ENCODE results near the gene OR1Q1. TPM values are rescaled to one million over a fixed set of nuclear protein-coding genes. Genes with fewer than 3 reads are reported as not detected.

Gene OR1Q1
- total RNA-seq, 2 donors from 2014 or later = not detected

DNA sequence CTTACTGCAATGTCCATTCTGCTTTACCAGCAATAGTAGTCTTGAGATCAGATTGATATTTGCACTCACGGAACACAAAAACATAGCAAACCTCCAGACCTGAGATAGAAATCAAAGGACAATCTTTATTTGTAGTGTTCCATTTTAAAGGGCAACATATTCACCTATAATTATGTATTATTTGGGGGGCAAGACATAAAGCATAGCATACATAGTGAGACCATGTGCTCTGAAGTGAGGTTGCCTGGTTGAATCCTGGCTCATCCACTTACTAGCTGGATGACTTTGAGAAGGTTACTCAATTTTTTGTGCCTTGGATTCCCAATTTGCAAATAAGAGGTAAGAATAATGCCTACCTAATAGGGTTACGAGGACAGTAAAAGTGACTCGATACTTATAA lies 43.0 kb downstream of the OR1Q1 start, which contains the start of gene OR1B1:
Gene OR1B1, minus strand, starts transcription at position 101 of the 400 bp plus-strand sequence.
- no peak for DNase-seq (ENCODE audit: low spot score)
- no peak within 1 kb of the TSS for H3K27ac ChIP-seq
- TF ChIP-seq, protein P1, sequence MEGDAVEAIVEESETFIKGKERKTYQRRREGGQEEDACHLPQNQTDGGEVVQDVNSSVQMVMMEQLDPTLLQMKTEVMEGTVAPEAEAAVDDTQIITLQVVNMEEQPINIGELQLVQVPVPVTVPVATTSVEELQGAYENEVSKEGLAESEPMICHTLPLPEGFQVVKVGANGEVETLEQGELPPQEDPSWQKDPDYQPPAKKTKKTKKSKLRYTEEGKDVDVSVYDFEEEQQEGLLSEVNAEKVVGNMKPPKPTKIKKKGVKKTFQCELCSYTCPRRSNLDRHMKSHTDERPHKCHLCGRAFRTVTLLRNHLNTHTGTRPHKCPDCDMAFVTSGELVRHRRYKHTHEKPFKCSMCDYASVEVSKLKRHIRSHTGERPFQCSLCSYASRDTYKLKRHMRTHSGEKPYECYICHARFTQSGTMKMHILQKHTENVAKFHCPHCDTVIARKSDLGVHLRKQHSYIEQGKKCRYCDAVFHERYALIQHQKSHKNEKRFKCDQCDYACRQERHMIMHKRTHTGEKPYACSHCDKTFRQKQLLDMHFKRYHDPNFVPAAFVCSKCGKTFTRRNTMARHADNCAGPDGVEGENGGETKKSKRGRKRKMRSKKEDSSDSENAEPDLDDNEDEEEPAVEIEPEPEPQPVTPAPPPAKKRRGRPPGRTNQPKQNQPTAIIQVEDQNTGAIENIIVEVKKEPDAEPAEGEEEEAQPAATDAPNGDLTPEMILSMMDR (IDR thresholded peaks at IDR 0.05) = no peak
- H3K27me3 ChIP-seq = no peaks in the 10 kb centered on the region
- no peak within 1 kb of the TSS for H3K4me3 ChIP-seq
- H3K36me3 ChIP-seq = no peaks in the 10 kb centered on the region
- H3K9me3 ChIP-seq = no peaks in the 10 kb centered on the region
- H3K4me1 ChIP-seq = no peaks in the 10 kb centered on the region

DNA sequence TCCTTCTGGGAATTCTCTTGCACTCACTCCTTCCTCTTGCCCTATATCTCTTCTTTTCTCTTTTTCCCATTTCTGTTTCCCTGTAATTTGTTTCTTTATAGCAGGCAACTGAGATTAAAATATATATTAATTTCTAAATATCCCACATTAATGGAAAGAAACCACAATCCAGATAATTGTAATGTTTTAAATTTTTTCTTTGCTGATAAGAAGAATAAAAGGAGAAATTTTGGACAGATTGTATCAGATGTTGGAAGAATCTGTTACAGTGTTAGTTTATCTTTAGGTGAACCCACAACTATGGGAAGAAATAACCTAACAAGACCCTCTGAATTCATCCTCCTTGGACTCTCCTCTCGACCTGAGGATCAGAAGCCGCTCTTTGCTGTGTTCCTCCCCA lies 46.9 kb downstream of the OR1Q1 start, which contains the start of gene OR1L1:
Gene OR1L1, plus strand, starts transcription at position 301 of the 400 bp plus-strand sequence. Its CDS starts 0 bp downstream, at position 301.
- Histone ChIP-seq H3K27ac (no peak within 1 kb of the TSS), H3K4me1 (no peaks in the 10 kb centered on the region)
- TF ChIP-seq, protein P1 (IDR thresholded peaks at IDR 0.05) = no peak

More for the DNA sequence above, 46.9 kb downstream of the OR1Q1 start, which contains the start of gene OR1L1:
- H3K36me3 ChIP-seq = no peaks in the 10 kb centered on the region
- DNase-seq (ENCODE audit: low spot score) = no peak
- H3K4me3 ChIP-seq = no peak within 1 kb of the TSS
- H3K27me3 ChIP-seq = no peaks in the 10 kb centered on the region
- no peaks in the 10 kb centered on the region for H3K9me3 ChIP-seq

Other genes with a start within 250 kb of the OR1Q1 start
- 10 to 100 TPM; 14.6 to 46.0 TPM for gene PTGS1, start 243.7 kb upstream of the OR1Q1 start, total RNA-seq
- gene OR1J1, start 136.8 kb upstream of the OR1Q1 start, total RNA-seq = not detected
- not detected for gene OR1J2, start 103.9 kb upstream of the OR1Q1 start, total RNA-seq
- gene OR1J4, start 95.6 kb upstream of the OR1Q1 start, total RNA-seq = not detected
- gene OR1N1, start 87.4 kb upstream of the OR1Q1 start, total RNA-seq = not detected
- gene OR1N2, start 61.6 kb upstream of the OR1Q1 start, total RNA-seq = not detected
- gene OR1L8, start 31.4 kb upstream of the OR1Q1 start, total RNA-seq = under 1 TPM; 0.43 to 0.48 TPM
- not detected for gene OR1B1, start 42.9 kb downstream of the OR1Q1 start, total RNA-seq
- gene OR1L1, start 47.0 kb downstream of the OR1Q1 start, total RNA-seq = not detected
- gene OR1L3, start 60.4 kb downstream of the OR1Q1 start, total RNA-seq = not detected
- gene OR1L4, start 109.3 kb downstream of the OR1Q1 start, total RNA-seq = not detected
- not detected for gene OR1L6, start 127.6 kb downstream of the OR1Q1 start, total RNA-seq
- gene OR5C1, start 174.2 kb downstream of the OR1Q1 start, total RNA-seq = not detected
- gene OR1K1, start 185.4 kb downstream of the OR1Q1 start, total RNA-seq = not detected
- gene PDCL, start 213.8 kb downstream of the OR1Q1 start, total RNA-seq = 10 to 100 TPM in 1 of 2 donors, 1 to 10 TPM in 1; 9.9 to 11.2 TPM